Breast epithelium (tissue), 3 donors: ENCODE data around the gene COMMD1.

Source experiments
- POLR2A ChIP-seq: fragments of 450-650 bp; IDR thresholded peaks from one replicate; pipeline ENCODE4 v1.6.1; 2016; ENCODE audit warnings: antibody characterized with exemption, mild to moderate bottlenecking, moderate library complexity
- TF ChIP-seq, protein P1 (sequence below), 3 donors: fragments of 450-650 bp; IDR thresholded peaks; one replicate each; pipeline ENCODE4 v1.5.1; 2016 to 2017; ENCODE audit warnings: antibody characterized with exemption in 3 of 3, mild to moderate bottlenecking in 3 of 3, moderate library complexity in 3 of 3

DNA sequence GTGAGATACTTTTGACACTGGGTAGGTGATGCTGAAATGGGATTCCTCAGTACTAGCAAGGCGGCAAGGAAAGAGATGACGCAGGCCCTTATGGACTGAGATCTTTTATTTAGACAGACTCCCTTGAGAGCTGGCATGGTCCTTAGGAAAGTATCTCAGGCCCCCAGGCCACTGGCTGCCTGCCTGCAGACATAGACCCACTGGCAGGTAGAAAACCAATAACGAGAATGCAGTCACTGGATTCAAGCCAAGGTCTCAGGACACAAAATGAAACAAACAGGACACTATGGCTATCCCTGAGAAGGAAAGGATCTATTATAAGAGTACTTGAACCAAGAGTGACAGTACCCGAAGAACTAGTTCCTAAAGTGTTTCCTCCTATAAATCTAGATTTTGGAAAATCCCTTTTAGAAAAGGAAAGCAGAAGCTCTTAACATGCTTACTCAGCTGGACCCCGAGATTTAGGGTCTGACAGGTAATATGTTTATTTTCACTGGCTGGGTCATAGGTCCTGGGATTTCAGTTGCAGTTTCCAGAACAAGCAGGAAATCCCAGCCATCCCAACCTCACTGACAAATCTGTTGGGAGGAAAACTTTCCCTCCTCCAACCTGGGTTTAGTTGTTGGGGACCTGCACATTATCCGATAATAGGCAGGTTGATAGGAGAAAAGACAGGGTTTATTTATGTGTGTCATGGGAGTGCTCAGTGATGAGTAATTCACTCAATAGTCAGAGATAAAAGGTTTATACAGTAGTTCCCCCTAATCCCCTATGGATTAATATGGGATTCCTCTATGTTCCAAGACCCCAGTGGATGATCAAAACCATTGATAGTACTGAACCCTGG, 44.5 kb downstream of the COMMD1 start:
- TF ChIP-seq, protein P1, sequence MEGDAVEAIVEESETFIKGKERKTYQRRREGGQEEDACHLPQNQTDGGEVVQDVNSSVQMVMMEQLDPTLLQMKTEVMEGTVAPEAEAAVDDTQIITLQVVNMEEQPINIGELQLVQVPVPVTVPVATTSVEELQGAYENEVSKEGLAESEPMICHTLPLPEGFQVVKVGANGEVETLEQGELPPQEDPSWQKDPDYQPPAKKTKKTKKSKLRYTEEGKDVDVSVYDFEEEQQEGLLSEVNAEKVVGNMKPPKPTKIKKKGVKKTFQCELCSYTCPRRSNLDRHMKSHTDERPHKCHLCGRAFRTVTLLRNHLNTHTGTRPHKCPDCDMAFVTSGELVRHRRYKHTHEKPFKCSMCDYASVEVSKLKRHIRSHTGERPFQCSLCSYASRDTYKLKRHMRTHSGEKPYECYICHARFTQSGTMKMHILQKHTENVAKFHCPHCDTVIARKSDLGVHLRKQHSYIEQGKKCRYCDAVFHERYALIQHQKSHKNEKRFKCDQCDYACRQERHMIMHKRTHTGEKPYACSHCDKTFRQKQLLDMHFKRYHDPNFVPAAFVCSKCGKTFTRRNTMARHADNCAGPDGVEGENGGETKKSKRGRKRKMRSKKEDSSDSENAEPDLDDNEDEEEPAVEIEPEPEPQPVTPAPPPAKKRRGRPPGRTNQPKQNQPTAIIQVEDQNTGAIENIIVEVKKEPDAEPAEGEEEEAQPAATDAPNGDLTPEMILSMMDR (IDR thresholded peaks at IDR 0.05), result no peak
- no peak for TF ChIP-seq POLR2A
